B cell (primary cell): ENCODE data around the gene NCOA7.

Source experiments
- EZH2 ChIP-seq: IDR thresholded peaks from 2 replicates; pipeline ENCODE4 v1.6.1; 2012; ENCODE audit warnings: borderline replicate concordance, low read depth, mild to moderate bottlenecking, moderate library complexity, low read length; ENCODE audit not compliant: insufficient read depth, poor library complexity, severe bottlenecking
- TF ChIP-seq, protein P1 (sequence below): fragments of 200-600 bp; IDR thresholded peaks from one replicate; pipeline ENCODE4 v1.8.0; 2022; ENCODE audit warnings: antibody characterized with exemption, mild to moderate bottlenecking

DNA sequence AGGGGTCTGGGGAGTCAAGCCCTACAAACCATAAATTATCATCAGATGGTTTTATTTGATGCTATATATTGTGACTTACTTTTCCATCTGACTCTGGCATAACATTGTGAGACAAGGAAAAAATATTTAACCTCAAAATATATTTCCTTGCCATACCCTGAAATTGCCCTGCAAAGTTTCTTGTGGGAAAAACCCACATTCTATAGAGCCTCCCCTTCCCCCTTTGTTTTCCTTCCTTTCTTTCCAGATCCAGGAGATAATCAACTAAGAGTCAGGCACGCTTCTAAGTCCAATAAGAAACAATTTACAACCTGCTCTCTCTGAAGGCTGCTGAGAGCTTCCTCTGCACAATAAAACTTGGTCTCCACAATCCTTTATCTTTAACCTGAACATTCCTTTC, 148.3 kb downstream of the NCOA7 start:
- TF ChIP-seq, protein P1, sequence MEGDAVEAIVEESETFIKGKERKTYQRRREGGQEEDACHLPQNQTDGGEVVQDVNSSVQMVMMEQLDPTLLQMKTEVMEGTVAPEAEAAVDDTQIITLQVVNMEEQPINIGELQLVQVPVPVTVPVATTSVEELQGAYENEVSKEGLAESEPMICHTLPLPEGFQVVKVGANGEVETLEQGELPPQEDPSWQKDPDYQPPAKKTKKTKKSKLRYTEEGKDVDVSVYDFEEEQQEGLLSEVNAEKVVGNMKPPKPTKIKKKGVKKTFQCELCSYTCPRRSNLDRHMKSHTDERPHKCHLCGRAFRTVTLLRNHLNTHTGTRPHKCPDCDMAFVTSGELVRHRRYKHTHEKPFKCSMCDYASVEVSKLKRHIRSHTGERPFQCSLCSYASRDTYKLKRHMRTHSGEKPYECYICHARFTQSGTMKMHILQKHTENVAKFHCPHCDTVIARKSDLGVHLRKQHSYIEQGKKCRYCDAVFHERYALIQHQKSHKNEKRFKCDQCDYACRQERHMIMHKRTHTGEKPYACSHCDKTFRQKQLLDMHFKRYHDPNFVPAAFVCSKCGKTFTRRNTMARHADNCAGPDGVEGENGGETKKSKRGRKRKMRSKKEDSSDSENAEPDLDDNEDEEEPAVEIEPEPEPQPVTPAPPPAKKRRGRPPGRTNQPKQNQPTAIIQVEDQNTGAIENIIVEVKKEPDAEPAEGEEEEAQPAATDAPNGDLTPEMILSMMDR = no peak
- TF ChIP-seq EZH2 = no peak
